ENCODE data around the gene FOXL2NB.

FOXL2NB gene

GRCh38 chr3:138945709-138946662 is 1.0 kb upstream of the FOXL2NB start:
- no peak for DNase-seq (ENCODE audit: low read depth in 2 of 2)

GRCh38 chr3:138947495-138948121 is 591 bp downstream of the FOXL2NB start:
- DNase-seq (ENCODE audit: low read depth in 2 of 2): no peak

GRCh38 chr3:138948371-138949001 is 1.5 kb downstream of the FOXL2NB start:
- no peak for DNase-seq (ENCODE audit: low read depth in 2 of 2)

GRCh38 chr3:138949002-138949418 is 2.0 kb downstream of the FOXL2NB start:
- DNase-seq (ENCODE audit: low read depth in 2 of 2): no peak

GRCh38 chr3:138949445-138950005 is 2.5 kb downstream of the FOXL2NB start:
- DNase-seq (ENCODE audit: low read depth in 2 of 2): no peak

GRCh38 chr3:138950006-138950644 is 3.1 kb downstream of the FOXL2NB start:
- no peak for DNase-seq (ENCODE audit: low read depth in 2 of 2)

- DNase-seq (ENCODE audit: low read depth in 2 of 2): no peak
Observed at GRCh38 chr3:138950701-138951100, 3.7 kb downstream of the FOXL2NB start.

- DNase-seq (ENCODE audit: low read depth in 2 of 2): no peak
Observed at GRCh38 chr3:138960417-138960852, 13.4 kb downstream of the FOXL2NB start.

GRCh38 chr3:138962854-138963560 is 16.0 kb downstream of the FOXL2NB start:
- DNase-seq (ENCODE audit: low read depth in 2 of 2): no peak

- DNase-seq (ENCODE audit: low read depth in 2 of 2): no peak
Observed at GRCh38 chr3:138964264-138964663, 17.2 kb downstream of the FOXL2NB start.

- DNase-seq (ENCODE audit: low read depth in 2 of 2): no peak
Observed at GRCh38 chr3:138964923-138965322, 17.9 kb downstream of the FOXL2NB start.

GRCh38 chr3:138971766-138972320 is 24.8 kb downstream of the FOXL2NB start:
- no peak for DNase-seq (ENCODE audit: low read depth in 2 of 2)

GRCh38 chr3:138972941-138973340 is 25.9 kb downstream of the FOXL2NB start:
- no peak for DNase-seq (ENCODE audit: low read depth in 2 of 2)

GRCh38 chr3:138974462-138974861 is 27.4 kb downstream of the FOXL2NB start:
- no peak for DNase-seq (ENCODE audit: low read depth in 2 of 2)

- DNase-seq (ENCODE audit: low read depth in 2 of 2): no peak
Observed at GRCh38 chr3:138975351-138975750, 28.3 kb downstream of the FOXL2NB start.

GRCh38 chr3:138976047-138976446 is 29.0 kb downstream of the FOXL2NB start:
- no peak for DNase-seq (ENCODE audit: low read depth in 2 of 2)

- DNase-seq (ENCODE audit: low read depth in 2 of 2): no peak
Observed at GRCh38 chr3:138984816-138985215, 37.8 kb downstream of the FOXL2NB start.

- DNase-seq (ENCODE audit: low read depth in 2 of 2): no peak
Observed at GRCh38 chr3:138985932-138986331, 38.9 kb downstream of the FOXL2NB start.

- no peak for DNase-seq (ENCODE audit: low read depth in 2 of 2)
Observed at GRCh38 chr3:138987181-138987580, 40.2 kb downstream of the FOXL2NB start.

- no peak for DNase-seq (ENCODE audit: low read depth in 2 of 2)
Observed at GRCh38 chr3:138995706-138996105, 48.7 kb downstream of the FOXL2NB start.
